Epithelial cell of proximal tubule (primary cell): ENCODE data around the gene IMPACT. TPM values are rescaled to one million over a fixed set of nuclear protein-coding genes. Genes with fewer than 3 reads are reported as not detected.

Experiments
- DNase-seq: peaks from one replicate; pipeline ENCODE4 v3.0.0-alpha.2; 2011; ENCODE audit warnings: low read depth
- H3K4me3 ChIP-seq: 2 replicates; pipeline ENCODE4 v1.5.1; 2011; ENCODE audit warnings: low read depth, mild to moderate bottlenecking, low read length
- total RNA-seq: library from RNA; depleted of rRNA; stranded (reverse); fragments of >200 nt; gene quantifications from 2 replicates; pipeline ENCODE4 v1.2.3, GENCODE V29; 2015
- TF ChIP-seq, protein P1 (sequence below): conservative IDR thresholded peaks from 2 replicates; pipeline ENCODE4 v1.5.1; 2012; ENCODE audit warnings: low read depth, mild to moderate bottlenecking, low read length

The IMPACT gene
- total RNA-seq, 1 donor from 2014 or later = 15.5 TPM

DNA sequence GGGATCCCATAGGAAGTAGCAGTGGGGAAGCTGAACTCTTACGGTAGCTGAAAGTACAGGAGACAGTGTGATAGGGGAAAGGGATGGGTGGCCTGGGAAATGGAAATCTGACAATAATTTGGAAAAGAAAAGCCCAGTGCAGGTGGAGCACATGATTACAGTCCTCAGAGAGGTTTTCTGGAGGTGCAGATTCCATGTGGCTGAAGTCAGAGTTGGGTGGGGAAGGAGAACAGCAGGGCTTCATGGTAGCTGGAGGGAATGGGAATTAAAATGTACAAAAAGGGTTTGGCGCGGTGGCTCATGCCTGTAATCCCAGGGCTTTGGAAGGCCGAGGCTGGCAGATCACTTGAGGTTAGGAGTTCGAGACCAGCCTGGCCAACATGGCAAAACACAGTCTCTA, 46.1 kb downstream of the IMPACT start:
- no peak overlapping the region for H3K4me3 ChIP-seq
- DNase-seq = no peak
- TF ChIP-seq, protein P1, sequence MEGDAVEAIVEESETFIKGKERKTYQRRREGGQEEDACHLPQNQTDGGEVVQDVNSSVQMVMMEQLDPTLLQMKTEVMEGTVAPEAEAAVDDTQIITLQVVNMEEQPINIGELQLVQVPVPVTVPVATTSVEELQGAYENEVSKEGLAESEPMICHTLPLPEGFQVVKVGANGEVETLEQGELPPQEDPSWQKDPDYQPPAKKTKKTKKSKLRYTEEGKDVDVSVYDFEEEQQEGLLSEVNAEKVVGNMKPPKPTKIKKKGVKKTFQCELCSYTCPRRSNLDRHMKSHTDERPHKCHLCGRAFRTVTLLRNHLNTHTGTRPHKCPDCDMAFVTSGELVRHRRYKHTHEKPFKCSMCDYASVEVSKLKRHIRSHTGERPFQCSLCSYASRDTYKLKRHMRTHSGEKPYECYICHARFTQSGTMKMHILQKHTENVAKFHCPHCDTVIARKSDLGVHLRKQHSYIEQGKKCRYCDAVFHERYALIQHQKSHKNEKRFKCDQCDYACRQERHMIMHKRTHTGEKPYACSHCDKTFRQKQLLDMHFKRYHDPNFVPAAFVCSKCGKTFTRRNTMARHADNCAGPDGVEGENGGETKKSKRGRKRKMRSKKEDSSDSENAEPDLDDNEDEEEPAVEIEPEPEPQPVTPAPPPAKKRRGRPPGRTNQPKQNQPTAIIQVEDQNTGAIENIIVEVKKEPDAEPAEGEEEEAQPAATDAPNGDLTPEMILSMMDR = no peak

- H3K4me3 ChIP-seq = no peak overlapping the region
- TF ChIP-seq, protein P1 = no peak
- no peak for DNase-seq
Measured at GRCh38 chr18:24474406-24474805, 47.9 kb downstream of the IMPACT start.

DNA sequence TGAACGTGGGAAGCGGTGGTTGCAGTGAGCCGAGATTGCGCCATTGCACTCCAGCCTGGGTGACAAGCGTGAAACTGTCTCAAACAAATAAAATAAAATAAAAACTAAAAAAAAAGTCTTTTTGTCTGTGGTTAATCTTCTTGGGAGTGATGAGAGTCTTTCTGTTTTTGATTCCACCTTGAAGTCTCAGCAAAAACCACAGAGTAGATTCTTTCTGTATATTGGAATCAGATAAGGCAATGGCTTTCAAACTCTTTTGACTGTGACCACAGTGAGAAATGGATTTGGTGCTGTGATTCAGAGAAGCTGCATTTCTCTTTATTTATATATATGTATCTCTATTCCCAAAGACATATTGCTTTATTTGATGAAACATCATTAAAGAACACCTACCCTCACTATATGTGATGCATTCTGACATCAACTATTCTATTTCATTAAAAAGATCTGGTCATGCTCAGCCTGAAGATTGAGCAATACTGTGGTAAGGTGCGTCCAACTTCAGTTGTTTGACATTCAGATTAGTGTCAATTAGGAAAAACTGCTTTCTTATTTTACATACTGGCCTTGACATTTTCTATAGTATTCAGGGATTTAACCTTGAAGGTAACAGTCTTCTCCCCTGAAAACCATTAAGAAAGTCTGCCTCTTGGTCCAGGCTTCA, 49.6 kb downstream of the IMPACT start:
- TF ChIP-seq, protein P1 = no peak
- no peak overlapping the region for H3K4me3 ChIP-seq
- no peak for DNase-seq

DNA sequence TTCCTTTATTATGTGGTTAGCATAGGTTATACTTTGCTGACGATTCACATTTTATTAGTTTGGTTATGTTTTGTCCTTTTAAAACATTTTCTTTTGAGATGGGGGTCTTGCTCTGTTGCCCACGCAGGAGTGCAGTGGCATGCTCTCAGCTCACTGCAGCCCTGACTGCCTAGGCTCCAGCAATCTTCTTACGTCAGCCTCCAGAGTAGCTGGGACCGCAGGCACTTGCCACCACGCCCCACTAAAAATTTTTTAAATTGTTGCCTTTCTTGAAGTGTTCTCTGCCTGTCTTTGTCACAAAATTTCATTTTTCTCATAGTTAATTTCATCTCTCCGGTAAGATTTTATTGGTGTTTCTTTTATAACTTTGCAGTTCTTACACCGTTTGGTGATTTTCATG, 52.9 kb downstream of the IMPACT start:
- no peak for DNase-seq
- no peak overlapping the region for H3K4me3 ChIP-seq
- TF ChIP-seq, protein P1 = no peak

GRCh38 chr18:24482821-24483220, 56.4 kb downstream of the IMPACT start:
- no peak for DNase-seq
- TF ChIP-seq, protein P1 = no peak
- no peak overlapping the region for H3K4me3 ChIP-seq

GRCh38 chr18:24485681-24486080, 59.2 kb downstream of the IMPACT start:
- DNase-seq = no peak
- TF ChIP-seq, protein P1 = no peak
- no peak overlapping the region for H3K4me3 ChIP-seq

DNA sequence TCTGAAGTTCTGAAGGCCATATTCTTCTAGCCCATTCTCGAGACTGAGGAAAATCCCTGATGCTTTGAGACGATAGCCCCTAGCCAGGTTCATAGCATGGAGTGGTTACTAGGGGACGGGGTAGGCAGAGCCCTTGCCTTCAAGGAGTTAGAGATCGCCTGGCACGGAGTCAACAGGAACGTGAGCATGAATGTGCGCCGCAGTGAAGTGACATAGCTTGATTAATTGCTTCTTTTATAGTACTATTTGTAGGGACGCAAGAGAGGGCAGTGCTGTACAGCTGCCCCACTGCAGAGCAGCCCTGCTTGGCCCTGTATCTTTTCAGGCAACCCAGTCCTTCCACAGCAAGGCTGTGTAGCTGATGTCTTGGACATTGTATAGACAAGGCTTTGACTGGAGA, 60.2 kb downstream of the IMPACT start:
- no peak overlapping the region for H3K4me3 ChIP-seq
- no peak for DNase-seq
- TF ChIP-seq, protein P1 = no peak
